Caco-2 (cell line): Measurements from ENCODE around the gene PHC2. TPM values are rescaled to one million over a fixed set of nuclear protein-coding genes. Genes with fewer than 3 reads are reported as not detected.

Experiments
- BruUV-seq: library from RNA; stranded (reverse); fragments of 400-500 nt; replicated peaks from 2 replicates; lab custom pipeline; 2021; lab: Mats Ljungman, UMichigan
- CTCF ChIA-PET: fragments of 300-600 bp; sonication (Branson Sonifier 250); formaldehyde crosslinking; loops from one replicate; lab custom pipeline; 2022; ENCODE audit warnings: antibody characterized with exemption; lab: Charles Lee
- POLR2A ChIA-PET: fragments of 300-600 bp; sonication (Branson Sonifier 250); formaldehyde crosslinking; loops from one replicate; lab custom pipeline; 2022; ENCODE audit warnings: antibody characterized with exemption; lab: Charles Lee
- DNase-seq, 2 experiments: peaks; one replicate each; pipeline versions ENCODE4 v3.0.0 to v3.0.0-alpha.2; 2020 to 2022
- H3K27me3 ChIP-seq: replicated peaks from 2 replicates; pipeline ENCODE4 v1.6.0; 2011; ENCODE audit warnings: low read length; ENCODE audit not compliant: control insufficient read depth, insufficient read depth
- H3K36me3 ChIP-seq: 2 replicates; pipeline ENCODE4 v1.5.1; 2011; ENCODE audit warnings: low read length; ENCODE audit not compliant: control insufficient read depth, insufficient read depth
- H3K4me1 ChIP-seq: fragments of 250-450 bp; sonication (Bioruptor Pico); 2 replicates; pipeline ENCODE4 v1.5.1; 2020; ENCODE audit warnings: mild to moderate bottlenecking
- H3K4me3 ChIP-seq: 2 replicates; pipeline ENCODE4 v1.5.1; 2011; ENCODE audit warnings: low read depth, mild to moderate bottlenecking, control low read depth, low read length
- H3K9me3 ChIP-seq: fragments of 250-450 bp; sonication (Bioruptor Pico); 2 replicates; pipeline ENCODE4 v1.5.1; 2020; ENCODE audit warnings: mild to moderate bottlenecking, moderate library complexity
- H3K27ac Mint-ChIP-seq: one replicate; pipeline ENCODE4 v1.8.0; 2022; ENCODE audit warnings: mixed read lengths; ENCODE audit not compliant: unreplicated experiment
- H3K27me3 Mint-ChIP-seq: one replicate; pipeline ENCODE4 v1.8.0; 2022; ENCODE audit warnings: mixed read lengths; ENCODE audit not compliant: insufficient read depth, unreplicated experiment
- H3K36me3 Mint-ChIP-seq: one replicate; pipeline ENCODE4 v1.8.0; 2022; ENCODE audit warnings: mild to moderate bottlenecking, mixed read lengths; ENCODE audit not compliant: insufficient read depth, unreplicated experiment
- H3K4me1 Mint-ChIP-seq: one replicate; pipeline ENCODE4 v1.8.0; 2022; ENCODE audit warnings: low read depth, mixed read lengths; ENCODE audit not compliant: unreplicated experiment
- H3K4me3 Mint-ChIP-seq: one replicate; pipeline ENCODE4 v1.8.0; 2022; ENCODE audit warnings: mild to moderate bottlenecking, moderate library complexity, mixed read lengths; ENCODE audit not compliant: unreplicated experiment
- H3K9me3 Mint-ChIP-seq: one replicate; pipeline ENCODE4 v1.8.0; 2022; ENCODE audit warnings: mixed read lengths; ENCODE audit not compliant: unreplicated experiment
- CTCF ChIP-seq, 2 experiments: fragments of 200-600 bp in 1 of 2; IDR thresholded peaks; 1 replicate in 1 of 2; 2 replicates in 1 of 2; pipeline versions ENCODE4 v1.5.1 to v1.8.0; 2011 to 2022; ENCODE audit warnings: antibody characterized with exemption in 1 of 2, control low read depth in 1 of 2, inconsistent platforms in 1 of 2, low read depth in 1 of 2, low read length in 1 of 2, mild to moderate bottlenecking in 1 of 2, moderate library complexity in 1 of 2; ENCODE audit not compliant: insufficient read depth in 1 of 2, severe bottlenecking in 1 of 2, unreplicated experiment in 1 of 2
- intact Hi-C: fragments of 100-400 bp; cut with micrococcal nuclease; formaldehyde crosslinking; loops from one replicate; pipeline ENCODE4 v1.10.0; 2022; ENCODE audit not compliant: unreplicated experiment
- total RNA-seq: library from RNA; stranded (reverse); gene quantifications from 2 replicates; pipeline ENCODE4 v1.2.3, GENCODE V29; 2022

Gene PHC2
- total RNA-seq, 1 experiment from 2014 or later: 35.2 TPM

- POLR2A ChIA-PET: no interaction called here
- H3K27me3 Mint-ChIP-seq: no peaks in the 10 kb centered on the region
- H3K4me1 Mint-ChIP-seq: no peaks in the 10 kb centered on the region
- no peak for TF ChIP-seq CTCF (IDR thresholded peaks at IDR 0.05; ENCODE audit: insufficient read depth in 1 of 2, low read depth in 1 of 2, low read length in 1 of 2, severe bottlenecking in 1 of 2, unreplicated experiment in 1 of 2)
- intact Hi-C loops: loop anchor here (10.0 kb wide), 1 partner anchor 64 kb away; no protein-coding TSS in a partner anchor
- Histone ChIP-seq H3K4me1 (no peaks in the 10 kb centered on the region), H3K9me3 (peaks cover 3% of the 10 kb centered on the region; the same call in 1 of the 2 replicates), H3K27me3 (no peaks in the 10 kb centered on the region), H3K36me3 (no peaks in the 10 kb centered on the region), H3K4me3 (no peak overlapping the region)
- DNase-seq: no peak
- H3K36me3 Mint-ChIP-seq: no peaks in the 10 kb centered on the region
- no peaks in the 10 kb centered on the region for H3K9me3 Mint-ChIP-seq
- H3K27ac Mint-ChIP-seq: no peak overlapping the region
- BruUV-seq: no TSS peak
- CTCF ChIA-PET: no interaction called here
- H3K4me3 Mint-ChIP-seq: no peak overlapping the region
Observed at GRCh38 chr1:33438364-33439160, 7.7 kb upstream of the PHC2 start.

- Histone ChIP-seq H3K4me3 (no peak overlapping the region), H3K36me3 (no peaks in the 10 kb centered on the region), H3K4me1 (no peaks in the 10 kb centered on the region), H3K9me3 (peaks cover 3% of the 10 kb centered on the region; the same call in 1 of the 2 replicates), H3K27me3 (no peaks in the 10 kb centered on the region)
- no peak for TF ChIP-seq CTCF (IDR thresholded peaks at IDR 0.05; ENCODE audit: insufficient read depth in 1 of 2, low read depth in 1 of 2, low read length in 1 of 2, severe bottlenecking in 1 of 2, unreplicated experiment in 1 of 2)
- ChIA-PET CTCF (no interaction called here), POLR2A (no interaction called here)
- no TSS peak for BruUV-seq
- Mint-ChIP-seq H3K4me3 (no peak overlapping the region), H3K27me3 (no peaks in the 10 kb centered on the region), H3K36me3 (no peaks in the 10 kb centered on the region), H3K9me3 (no peaks in the 10 kb centered on the region), H3K27ac (no peak overlapping the region), H3K4me1 (no peaks in the 10 kb centered on the region)
- intact Hi-C loops: loop anchor here (10.0 kb wide), 1 partner anchor 62 kb away; no protein-coding TSS in a partner anchor
- no peak for DNase-seq
Observed at GRCh38 chr1:33436557-33437285, 5.8 kb upstream of the PHC2 start.

GRCh38 chr1:33435096-33435820 lies 4.4 kb upstream of the PHC2 start:
- ChIA-PET POLR2A (no interaction called here), CTCF (no interaction called here)
- intact Hi-C loops: loop anchor here (10.0 kb wide), 1 partner anchor 60 kb away; no protein-coding TSS in a partner anchor
- H3K4me3 ChIP-seq: no peak overlapping the region
- no peaks in the 10 kb centered on the region for H3K36me3 Mint-ChIP-seq
- DNase-seq: no peak
- H3K4me1 Mint-ChIP-seq: no peaks in the 10 kb centered on the region
- H3K27me3 ChIP-seq: no peaks in the 10 kb centered on the region
- H3K27ac Mint-ChIP-seq: no peak overlapping the region
- no peaks in the 10 kb centered on the region for H3K9me3 Mint-ChIP-seq
- H3K9me3 ChIP-seq: no peaks in the 10 kb centered on the region
- no TSS peak for BruUV-seq
- no peak for TF ChIP-seq CTCF (IDR thresholded peaks at IDR 0.05; ENCODE audit: insufficient read depth in 1 of 2, low read depth in 1 of 2, low read length in 1 of 2, severe bottlenecking in 1 of 2, unreplicated experiment in 1 of 2)
- H3K27me3 Mint-ChIP-seq: no peaks in the 10 kb centered on the region
- 0 out of 2 replicates have a peak, but pooled peaks cover under 1% of the 10 kb centered on the region for H3K4me1 ChIP-seq
- H3K36me3 ChIP-seq: no peaks in the 10 kb centered on the region
- H3K4me3 Mint-ChIP-seq: no peak overlapping the region
